HEK293 (cell line): ENCODE data around the gene ABAT.

Source experiments
- HOXA7 ChIP-seq: sonication (generic); formaldehyde crosslinking; IDR thresholded peaks from 2 replicates; pipeline ENCODE4 v1.8.1; 2022; ENCODE audit warnings: missing genetic modification reagents, borderline replicate concordance
- TCF7L2 ChIP-seq: IDR thresholded peaks from 2 replicates; pipeline ENCODE4 v1.6.1; 2011; ENCODE audit warnings: low read depth, mild to moderate bottlenecking, inconsistent platforms, low read length, moderate library complexity, borderline replicate concordance
- ZBTB17 ChIP-seq: fragments of 450-650 bp; formaldehyde crosslinking; IDR thresholded peaks from 2 replicates; pipeline ENCODE4 v1.5.1; 2016; ENCODE audit warnings: missing biosample characterization, missing genetic modification characterization
- ZFP3 ChIP-seq: fragments of 450-650 bp; formaldehyde crosslinking; IDR thresholded peaks from 2 replicates; pipeline ENCODE4 v1.5.1; 2016; ENCODE audit warnings: low read depth, missing biosample characterization, missing genetic modification characterization
- ZFP37 ChIP-seq: fragments of 450-650 bp; formaldehyde crosslinking; IDR thresholded peaks from 2 replicates; pipeline ENCODE4 v1.5.1; 2016; ENCODE audit warnings: missing biosample characterization, missing genetic modification characterization
- ZNF24 ChIP-seq: fragments of 450-650 bp; formaldehyde crosslinking; IDR thresholded peaks from 2 replicates; pipeline ENCODE4 v1.5.1; 2016; ENCODE audit warnings: missing biosample characterization, missing genetic modification characterization
- ZNF292 ChIP-seq: fragments of 450-650 bp; formaldehyde crosslinking; IDR thresholded peaks from 2 replicates; pipeline ENCODE4 v1.5.1; 2016; ENCODE audit warnings: low read depth, missing biosample characterization, missing genetic modification characterization, borderline replicate concordance
- TF ChIP-seq, protein P1 (sequence below): fragments of 450-650 bp; formaldehyde crosslinking; IDR thresholded peaks from 2 replicates; pipeline ENCODE4 v1.5.1; 2016; ENCODE audit warnings: missing biosample characterization, missing genetic modification characterization
- TF ChIP-seq, protein P2 (sequence below): fragments of 450-650 bp; formaldehyde crosslinking; IDR thresholded peaks from 2 replicates; pipeline ENCODE4 v1.5.1; 2016; ENCODE audit warnings: missing biosample characterization, missing genetic modification characterization

DNA sequence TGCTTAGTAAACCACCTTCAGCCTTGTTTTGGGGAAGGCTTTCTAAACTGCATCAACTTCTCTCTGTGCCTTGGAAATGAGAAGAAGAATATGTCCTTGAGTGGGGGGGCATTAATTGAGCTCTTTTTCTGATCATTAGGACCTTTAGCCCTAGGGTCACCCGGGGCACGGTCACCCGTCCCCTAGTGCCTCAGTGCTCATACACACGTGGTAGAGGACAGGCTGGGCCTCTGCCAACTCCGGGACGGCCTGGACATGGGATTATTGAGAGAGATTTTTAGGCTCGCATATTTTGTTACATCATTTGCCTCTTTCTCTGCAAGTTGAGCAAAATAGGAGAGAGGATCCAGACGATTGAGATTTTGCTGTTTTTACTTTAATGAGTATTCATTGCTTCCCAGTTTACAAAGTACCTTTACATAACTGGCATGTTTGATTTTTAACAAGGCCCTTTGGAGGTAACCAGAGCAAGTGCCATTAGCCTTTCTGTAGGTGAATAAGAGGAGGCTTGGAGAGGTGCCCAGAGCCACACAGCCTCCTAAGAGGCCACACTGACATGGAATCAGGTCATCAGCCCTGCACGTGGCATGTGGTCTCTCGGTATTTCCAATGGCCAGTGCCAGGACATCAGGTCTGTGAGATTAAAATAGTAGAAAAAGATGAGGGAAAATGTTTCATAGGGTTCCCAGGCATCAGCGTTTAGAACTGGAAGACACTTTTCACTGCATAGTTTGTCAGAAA, 134.4 kb downstream of the ABAT start:
- TF ChIP-seq ZFP37 (tag by site-specific recombination) (no peak), TCF7L2 (no peak), ZBTB17 (tag by site-specific recombination) (no peak), HOXA7 (CRISPR knock-in tag) (no peak), ZNF292 (tag by site-specific recombination) (no peak), ZNF24 (no peak), ZFP3 (tag by site-specific recombination) (no peak)
- TF ChIP-seq, protein P1, sequence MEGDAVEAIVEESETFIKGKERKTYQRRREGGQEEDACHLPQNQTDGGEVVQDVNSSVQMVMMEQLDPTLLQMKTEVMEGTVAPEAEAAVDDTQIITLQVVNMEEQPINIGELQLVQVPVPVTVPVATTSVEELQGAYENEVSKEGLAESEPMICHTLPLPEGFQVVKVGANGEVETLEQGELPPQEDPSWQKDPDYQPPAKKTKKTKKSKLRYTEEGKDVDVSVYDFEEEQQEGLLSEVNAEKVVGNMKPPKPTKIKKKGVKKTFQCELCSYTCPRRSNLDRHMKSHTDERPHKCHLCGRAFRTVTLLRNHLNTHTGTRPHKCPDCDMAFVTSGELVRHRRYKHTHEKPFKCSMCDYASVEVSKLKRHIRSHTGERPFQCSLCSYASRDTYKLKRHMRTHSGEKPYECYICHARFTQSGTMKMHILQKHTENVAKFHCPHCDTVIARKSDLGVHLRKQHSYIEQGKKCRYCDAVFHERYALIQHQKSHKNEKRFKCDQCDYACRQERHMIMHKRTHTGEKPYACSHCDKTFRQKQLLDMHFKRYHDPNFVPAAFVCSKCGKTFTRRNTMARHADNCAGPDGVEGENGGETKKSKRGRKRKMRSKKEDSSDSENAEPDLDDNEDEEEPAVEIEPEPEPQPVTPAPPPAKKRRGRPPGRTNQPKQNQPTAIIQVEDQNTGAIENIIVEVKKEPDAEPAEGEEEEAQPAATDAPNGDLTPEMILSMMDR (tag by site-specific recombination) = no peak
- TF ChIP-seq, protein P2, sequence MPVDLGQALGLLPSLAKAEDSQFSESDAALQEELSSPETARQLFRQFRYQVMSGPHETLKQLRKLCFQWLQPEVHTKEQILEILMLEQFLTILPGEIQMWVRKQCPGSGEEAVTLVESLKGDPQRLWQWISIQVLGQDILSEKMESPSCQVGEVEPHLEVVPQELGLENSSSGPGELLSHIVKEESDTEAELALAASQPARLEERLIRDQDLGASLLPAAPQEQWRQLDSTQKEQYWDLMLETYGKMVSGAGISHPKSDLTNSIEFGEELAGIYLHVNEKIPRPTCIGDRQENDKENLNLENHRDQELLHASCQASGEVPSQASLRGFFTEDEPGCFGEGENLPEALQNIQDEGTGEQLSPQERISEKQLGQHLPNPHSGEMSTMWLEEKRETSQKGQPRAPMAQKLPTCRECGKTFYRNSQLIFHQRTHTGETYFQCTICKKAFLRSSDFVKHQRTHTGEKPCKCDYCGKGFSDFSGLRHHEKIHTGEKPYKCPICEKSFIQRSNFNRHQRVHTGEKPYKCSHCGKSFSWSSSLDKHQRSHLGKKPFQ (tag by site-specific recombination) = no peak
